ENCODE measurements around the gene SLC28A3. TPM values are rescaled to one million over a fixed set of nuclear protein-coding genes. Genes with fewer than 3 reads are reported as not detected.

SLC28A3 gene
- total RNA-seq, 3 donors from 2014 or later = 0.08 to 0.11 (median 0.08) TPM

DNA sequence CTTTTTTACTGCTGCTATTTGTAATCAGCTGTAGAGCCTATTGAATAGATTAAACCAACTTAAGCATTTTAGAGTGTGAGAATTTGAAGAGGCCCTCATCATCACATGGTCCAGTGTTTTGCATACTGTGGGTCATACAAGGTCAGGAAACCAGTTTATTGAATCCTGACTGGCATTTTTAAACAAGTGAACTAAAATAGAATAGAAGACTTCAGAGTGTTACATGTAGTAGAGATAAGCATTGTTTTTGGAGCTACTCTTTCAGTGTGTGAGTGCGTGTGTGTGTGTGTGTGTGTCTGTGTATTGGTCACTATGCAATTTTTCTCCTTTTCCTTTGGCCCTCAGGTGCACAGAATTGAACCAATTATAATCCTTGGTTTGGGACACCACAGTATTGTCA, 114.4 kb downstream of the SLC28A3 start:
- peaks cover 2% of the 10 kb centered on the region for H3K27me3 Mint-ChIP-seq (ENCODE audit: low read depth)
- peaks cover 6% of the 10 kb centered on the region for H3K9me3 Mint-ChIP-seq
- no peak for DNase-seq
- no peak overlapping the region for H3K4me3 Mint-ChIP-seq
- no peak for ATAC-seq
- H3K4me1 Mint-ChIP-seq (ENCODE audit: low read depth) = no peaks in the 10 kb centered on the region
- no peaks in the 10 kb centered on the region for H3K36me3 Mint-ChIP-seq (ENCODE audit: insufficient read depth)
